ENCODE results near the gene ARHGAP42.

- no peak for TF ChIP-seq POLR2A (IDR thresholded peaks at IDR 0.05; ENCODE audit: extremely low read depth, insufficient read length)
- TF ChIP-seq, protein P1, sequence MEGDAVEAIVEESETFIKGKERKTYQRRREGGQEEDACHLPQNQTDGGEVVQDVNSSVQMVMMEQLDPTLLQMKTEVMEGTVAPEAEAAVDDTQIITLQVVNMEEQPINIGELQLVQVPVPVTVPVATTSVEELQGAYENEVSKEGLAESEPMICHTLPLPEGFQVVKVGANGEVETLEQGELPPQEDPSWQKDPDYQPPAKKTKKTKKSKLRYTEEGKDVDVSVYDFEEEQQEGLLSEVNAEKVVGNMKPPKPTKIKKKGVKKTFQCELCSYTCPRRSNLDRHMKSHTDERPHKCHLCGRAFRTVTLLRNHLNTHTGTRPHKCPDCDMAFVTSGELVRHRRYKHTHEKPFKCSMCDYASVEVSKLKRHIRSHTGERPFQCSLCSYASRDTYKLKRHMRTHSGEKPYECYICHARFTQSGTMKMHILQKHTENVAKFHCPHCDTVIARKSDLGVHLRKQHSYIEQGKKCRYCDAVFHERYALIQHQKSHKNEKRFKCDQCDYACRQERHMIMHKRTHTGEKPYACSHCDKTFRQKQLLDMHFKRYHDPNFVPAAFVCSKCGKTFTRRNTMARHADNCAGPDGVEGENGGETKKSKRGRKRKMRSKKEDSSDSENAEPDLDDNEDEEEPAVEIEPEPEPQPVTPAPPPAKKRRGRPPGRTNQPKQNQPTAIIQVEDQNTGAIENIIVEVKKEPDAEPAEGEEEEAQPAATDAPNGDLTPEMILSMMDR (IDR thresholded peaks at IDR 0.05; ENCODE audit: low read depth, low read length) = no peak
Observed at GRCh38 chr11:100808904-100809491, 121.9 kb downstream of the ARHGAP42 start.
